Adrenal gland (tissue), 12 donors: Measurements from ENCODE around the gene KSR2. TPM values are rescaled to one million over a fixed set of nuclear protein-coding genes. Genes with fewer than 3 reads are reported as not detected.
"Not testable (repeated sequence)": the region's sequence is repeated elsewhere in the genome, so short reads cannot be mapped to it uniquely, and the experiment has no call there.

Experiments used
- DNase-seq, 7 donors: peaks; one replicate each; pipeline ENCODE4 v3.0.0-alpha.2; 2019 to 2020
- H3K27ac ChIP-seq, 5 donors: fragments of 200-600 bp; sonication (generic) in 4 of 5; 1 replicate in 3 of 5; 2 replicates in 2 of 5; pipeline versions ENCODE4 v1.5.1 to v1.8.0; 2016 to 2020; ENCODE audit warnings: mild to moderate bottlenecking in 1 of 5
- H3K27me3 ChIP-seq: fragments of 200-600 bp; 2 replicates; pipeline ENCODE4 v1.8.0; 2021
- H3K36me3 ChIP-seq, 2 donors: fragments of 200-600 bp; replicated peaks in 1 of 2; 1 replicate in 1 of 2; 2 replicates in 1 of 2; pipeline versions ENCODE4 v1.5.1 to v1.8.0; 2018 to 2022
- H3K4me1 ChIP-seq, 2 donors: fragments of 200-600 bp; replicated peaks in 1 of 2; 1 replicate in 1 of 2; 2 replicates in 1 of 2; pipeline versions ENCODE4 v1.5.1 to v1.8.0; 2018 to 2021
- H3K4me3 ChIP-seq, 4 donors: fragments of 200-600 bp; sonication (generic) in 3 of 4; one replicate each; pipeline ENCODE4 v1.5.1; 2016 to 2018
- H3K9me3 ChIP-seq, 3 donors: fragments of 200-600 bp; sonication (generic) in 1 of 3; replicated peaks in 1 of 3; 1 replicate in 2 of 3; 2 replicates in 1 of 3; pipeline versions ENCODE4 v1.5.1 to v1.8.0; 2016 to 2021
- CTCF ChIP-seq, 6 experiments: fragments of 450-650 bp in 4 of 6; fragments of 200-600 bp in 2 of 6; sonication (generic) in 1 of 6; IDR thresholded peaks; 1 replicate in 5 of 6; 2 replicates in 1 of 6; pipeline versions ENCODE4 v1.5.1 to v1.8.0; 2016 to 2021; ENCODE audit warnings: antibody characterized with exemption in 6 of 6, mild to moderate bottlenecking in 2 of 6, moderate library complexity in 1 of 6
- POLR2A ChIP-seq, 2 donors: fragments of 450-650 bp; IDR thresholded peaks; one replicate each; pipeline ENCODE4 v1.6.1; 2017; ENCODE audit warnings: antibody characterized with exemption in 2 of 2, mild to moderate bottlenecking in 2 of 2, moderate library complexity in 1 of 2
- WGBS, 4 donors: extraction: QIAGEN DNeasy Blood & Tissue Kit in 2 of 4; methylation state at CpG; one replicate each; pipeline versions ENCODE4 v1.1.5 to v1.1.7; 2013 to 2017; 5-methylcytosine and 5-hydroxymethylcytosine counted together
- intact Hi-C, 2 donors: fragments of 100-400 bp; cut with DNase I; formaldehyde crosslinking; loops; one replicate each; pipeline versions ENCODE4 v1.14.1 to v1.15.0; 2022 to 2023
- polyA plus RNA-seq, 3 donors: library from polyadenylated mRNA; stranded (reverse); fragments of 200-250 nt in 2 of 3; fragments of 350-450 nt in 1 of 3; fragmentation: Illumina TruSeq in 1 of 3; extraction: RNeasy Lipid Tissue Mini Kit (QIAGEN cat#74804) in 1 of 3; gene quantifications; one replicate each; pipeline ENCODE4 v1.2.3, GENCODE V29; 2013 to 2014
- total RNA-seq, 9 donors: library from RNA; depleted of rRNA in 4 of 9; stranded (reverse); fragments of >200 nt in 4 of 9; fragments of 120-200 nt in 1 of 9; fragmentation: NEBNext Ultra II Directional in 1 of 9; extraction: Animal tissue kit (Norgen Biotek cat#: 25700) in 1 of 9; gene quantifications; one replicate each; pipeline versions ENCODE4 v1.1.0 to v1.2.4, GENCODE V29; 2013 to 2023
- donor health status: healthy with polysubstance abuse.
- donor health status: Bipolar disorder and iron deficiency.
- donor health status: DM: yes; HTN: yes; CAD: no.
- donor health status: DM: no; HTN: no; CAD: no.
- donor health status: DM: no; HTN: no; CAD: no.
- donor health status: DM: yes; HTN: yes; CAD: no.

The KSR2 gene
- total and polyA plus RNA-seq, 12 donors = 0.03 to 2.7 (median 0.84) TPM; not detected in 3

GRCh38 chr12:117761528-117762100 is 207.2 kb downstream of the KSR2 start:
- no peak overlapping the region for H3K4me3 ChIP-seq
- no peaks in the 10 kb centered on the region for H3K36me3 ChIP-seq
- H3K27me3 ChIP-seq = no peaks in the 10 kb centered on the region
- DNase-seq = no peak
- 79 to 92% (median 86%) methylated on average over 3 of the region's 3 CpGs for WGBS, 4 donors
- intact Hi-C loops = no loop called here
- no peak overlapping the region for H3K27ac ChIP-seq
- no peaks in the 10 kb centered on the region for H3K9me3 ChIP-seq
- TF ChIP-seq CTCF (IDR thresholded peaks at IDR 0.05) = no peak
- TF ChIP-seq POLR2A (IDR thresholded peaks at IDR 0.05) = no peak
- H3K4me1 ChIP-seq = no peaks in the 10 kb centered on the region

- Histone ChIP-seq H3K27ac (no peak overlapping the region), H3K36me3 (no peaks in the 10 kb centered on the region), H3K4me1 (no peaks in the 10 kb centered on the region), H3K27me3 (no peaks in the 10 kb centered on the region), H3K9me3 (no peaks in the 10 kb centered on the region), H3K4me3 (no peak overlapping the region)
- TF ChIP-seq POLR2A (IDR thresholded peaks at IDR 0.05) (no peak), CTCF (IDR thresholded peaks at IDR 0.05) (no peak)
- intact Hi-C loops = no loop called here
- WGBS, 4 donors = 88 to 96% (median 95%) methylated on average over 34 to 39 of the region's 39 CpGs
- DNase-seq = no peak
Measured at GRCh38 chr12:117760990-117761389, 207.8 kb downstream of the KSR2 start.

GRCh38 chr12:117750657-117751056 is 218.1 kb downstream of the KSR2 start:
- H3K27ac ChIP-seq = no peak overlapping the region
- H3K4me1 ChIP-seq = no peaks in the 10 kb centered on the region
- no peak for TF ChIP-seq CTCF (IDR thresholded peaks at IDR 0.05)
- no peak for TF ChIP-seq POLR2A (IDR thresholded peaks at IDR 0.05)
- WGBS, 4 donors = 85 to 92% (median 88%) methylated on average over 2 of the region's 2 CpGs
- no peaks in the 10 kb centered on the region for H3K36me3 ChIP-seq
- H3K27me3 ChIP-seq = no peaks in the 10 kb centered on the region
- no peaks in the 10 kb centered on the region for H3K9me3 ChIP-seq
- H3K4me3 ChIP-seq = no peak overlapping the region
- intact Hi-C loops = no loop called here
- no peak for DNase-seq

GRCh38 chr12:117749431-117749830 is 219.4 kb downstream of the KSR2 start:
- WGBS, 4 donors = 74 to 91% (median 82%) methylated on average over 3 of the region's 3 CpGs
- Histone ChIP-seq H3K4me1 (no peaks in the 10 kb centered on the region), H3K36me3 (no peaks in the 10 kb centered on the region), H3K4me3 (no peak overlapping the region), H3K9me3 (no peaks in the 10 kb centered on the region), H3K27ac (no peak overlapping the region), H3K27me3 (no peaks in the 10 kb centered on the region)
- intact Hi-C loops = no loop called here
- DNase-seq = no peak
- TF ChIP-seq POLR2A (IDR thresholded peaks at IDR 0.05) (no peak), CTCF (IDR thresholded peaks at IDR 0.05) (no peak)

GRCh38 chr12:117746358-117746757 is 222.4 kb downstream of the KSR2 start:
- H3K27me3 ChIP-seq, H3K36me3 ChIP-seq, H3K27ac ChIP-seq, H3K4me1 ChIP-seq, H3K4me3 ChIP-seq, H3K9me3 ChIP-seq, DNase-seq, intact Hi-C loops: not testable (repeated sequence)
